Upper lobe of left lung (tissue), 6 donors: ENCODE data around the gene EYA3. TPM values are rescaled to one million over a fixed set of nuclear protein-coding genes. Genes with fewer than 3 reads are reported as not detected.

Experiments used
- ATAC-seq, 2 donors: fragments of 200-7000 bp; cut with Tn5 transposase; one replicate each; pipeline ENCODE4 v1.9.1; 2022; ENCODE audit warnings: mild to moderate bottlenecking in 2 of 2, moderate library complexity in 2 of 2; ENCODE audit not compliant: low FRiP score in 2 of 2
- DNase-seq, 2 donors: peaks; one replicate each; pipeline ENCODE4 v3.0.0-alpha.2; 2019 to 2020
- H3K27ac ChIP-seq, 4 donors: fragments of 200-600 bp; sonication (generic); one replicate each; pipeline ENCODE4 v1.5.1; 2016 to 2019
- H3K27me3 ChIP-seq, 4 donors: fragments of 200-600 bp; sonication (generic); one replicate each; pipeline ENCODE4 v1.5.1; 2017 to 2019
- H3K36me3 ChIP-seq, 4 donors: fragments of 200-600 bp; sonication (generic); one replicate each; pipeline ENCODE4 v1.5.1; 2016 to 2019
- H3K4me1 ChIP-seq, 4 donors: fragments of 200-600 bp; sonication (generic); one replicate each; pipeline ENCODE4 v1.5.1; 2018 to 2019
- H3K4me3 ChIP-seq, 4 donors: fragments of 200-600 bp; sonication (generic); one replicate each; pipeline ENCODE4 v1.5.1; 2017 to 2019; ENCODE audit warnings: mild to moderate bottlenecking in 2 of 4, moderate library complexity in 1 of 4
- H3K9me3 ChIP-seq, 4 donors: fragments of 200-600 bp; sonication (generic); one replicate each; pipeline ENCODE4 v1.5.1; 2018 to 2019
- CTCF ChIP-seq, 6 experiments: fragments of 450-650 bp in 4 of 6; fragments of 200-600 bp in 2 of 6; sonication (generic) in 2 of 6; IDR thresholded peaks; one replicate each; pipeline ENCODE4 v1.5.1; 2016 to 2019; ENCODE audit warnings: antibody characterized with exemption in 6 of 6
- EP300 ChIP-seq, 4 donors: sonication (generic); formaldehyde crosslinking; IDR thresholded peaks; one replicate each; pipeline ENCODE4 v1.5.1; 2017; ENCODE audit warnings: antibody characterized with exemption in 4 of 4, control low read depth in 2 of 4
- POLR2A ChIP-seq, 4 donors: fragments of 450-650 bp; IDR thresholded peaks; one replicate each; pipeline ENCODE4 v1.5.1; 2016 to 2017; ENCODE audit warnings: antibody characterized with exemption in 4 of 4, mild to moderate bottlenecking in 2 of 4
- POLR2AphosphoS5 ChIP-seq, 2 donors: sonication (generic); formaldehyde crosslinking; IDR thresholded peaks; one replicate each; pipeline ENCODE4 v1.5.1; 2017; ENCODE audit warnings: antibody characterized with exemption in 2 of 2
- WGBS, 2 donors: methylation state at CpG; one replicate each; pipeline ENCODE4 v1.1.5; 2017 to 2018; 5-methylcytosine and 5-hydroxymethylcytosine counted together
- total RNA-seq, 6 donors: library from RNA; depleted of rRNA in 4 of 6; stranded (reverse); fragments of >200 nt in 4 of 6; gene quantifications; one replicate each; pipeline versions ENCODE4 v1.1.0 to v1.2.1, GENCODE V29; 2016 to 2021
- donor health status: DM: no; HTN: no; CAD: no; lungs with moderate emphysema.
- donor health status: DM: no; HTN: yes; CAD: no; lungs with severe emphysema.

Gene EYA3
- total RNA-seq, 6 donors from 2014 or later = 15.9 to 23.4 (median 22.0) TPM

GRCh38 chr1:27960762-27961645 is 127.4 kb downstream of the EYA3 start:
- H3K27ac ChIP-seq = peak overlapping the region; percentile 87 to 95 (median 94)
- TF ChIP-seq POLR2A (IDR thresholded peaks at IDR 0.05) (no peak), EP300 (IDR thresholded peaks at IDR 0.05) (no peak), CTCF (IDR thresholded peaks at IDR 0.05) (no peak), POLR2AphosphoS5 (IDR thresholded peaks at IDR 0.05) (no peak)
- 58 to 59% methylated on average over 12 to 13 of the region's 13 CpGs for WGBS, 2 donors
- H3K27me3 ChIP-seq = no peaks in the 10 kb centered on the region
- no peak for DNase-seq
- H3K4me3 ChIP-seq = peak overlapping the region; percentile 79 to 87 (median 81)
- H3K9me3 ChIP-seq = no peaks in the 10 kb centered on the region
- peaks cover 18 to 33% (median 24%) of the 10 kb centered on the region in 4 donors for H3K4me1 ChIP-seq
- no peak for ATAC-seq
- H3K36me3 ChIP-seq = peaks cover 2 to 27% (median 17%) of the 10 kb centered on the region in 4 donors

- no peaks in the 10 kb centered on the region for H3K27me3 ChIP-seq
- peak within 1 kb of the TSS; percentile 87 to 95 (median 94) for H3K27ac ChIP-seq
- peak; percentile 21 to 85 (median 73) for TF ChIP-seq CTCF (IDR thresholded peaks at IDR 0.05)
- no peak for TF ChIP-seq EP300 (IDR thresholded peaks at IDR 0.05)
- peak in 3 of 4 donors; percentile 42 to 86 (median 76) for TF ChIP-seq POLR2A (IDR thresholded peaks at IDR 0.05)
- TF ChIP-seq POLR2AphosphoS5 (IDR thresholded peaks at IDR 0.05) = peak; percentile 26 to 51
- DNase-seq (peak; percentile 90 to 97), ATAC-seq (peak; percentile 95 to 97)
- H3K4me3 ChIP-seq = peak within 1 kb of the TSS; percentile 79 to 87 (median 81)
- H3K36me3 ChIP-seq = peaks cover 2 to 17% (median 10%) of the 10 kb centered on the region in 4 donors
- peaks cover 18 to 33% (median 24%) of the 10 kb centered on the region in 4 donors for H3K4me1 ChIP-seq
- WGBS, 2 donors = 6 to 12% methylated on average over 13 to 17 of the region's 68 CpGs
- H3K9me3 ChIP-seq = no peaks in the 10 kb centered on the region
Observed at GRCh38 chr1:27959792-27960603, 128.4 kb downstream of the EYA3 start, which contains the start of gene XKR8. XKR8 (plus strand) TSS chr1:27959973; CDS start chr1:27960070, 97 bp downstream.

DNA sequence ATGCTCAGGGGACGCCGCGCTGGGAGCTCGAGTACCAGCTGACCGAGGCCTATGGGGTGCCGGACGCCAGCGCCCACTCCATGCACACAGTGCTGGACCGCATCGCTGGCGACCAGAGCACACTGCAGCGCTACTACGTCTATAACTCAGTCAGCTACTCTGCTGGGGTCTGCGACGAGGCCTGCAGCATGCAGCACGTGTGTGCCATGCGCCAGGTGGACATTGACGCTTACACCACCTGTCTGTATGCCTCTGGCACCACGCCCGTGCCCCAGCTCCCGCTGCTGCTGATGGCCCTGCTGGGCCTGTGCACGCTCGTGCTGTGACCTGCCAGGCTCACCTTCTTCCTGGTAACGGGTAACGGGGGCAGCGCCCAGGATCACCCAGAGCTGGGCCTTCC is 129.9 kb downstream of the EYA3 start:
- no peaks in the 10 kb centered on the region for H3K27me3 ChIP-seq
- DNase-seq (peak in 1 of 2 donors; percentile 77), ATAC-seq (no peak)
- peaks cover 18 to 33% (median 24%) of the 10 kb centered on the region in 4 donors for H3K4me1 ChIP-seq
- peak overlapping the region in 2 of 4 donors; percentile 95 for H3K27ac ChIP-seq
- no peak for TF ChIP-seq CTCF (IDR thresholded peaks at IDR 0.05)
- TF ChIP-seq POLR2A (IDR thresholded peaks at IDR 0.05) = no peak
- no peak for TF ChIP-seq EP300 (IDR thresholded peaks at IDR 0.05)
- no peak for TF ChIP-seq POLR2AphosphoS5 (IDR thresholded peaks at IDR 0.05)
- no peaks in the 10 kb centered on the region for H3K9me3 ChIP-seq
- peak overlapping the region in 1 of 4 donors; percentile 81 for H3K4me3 ChIP-seq
- H3K36me3 ChIP-seq = peaks cover 0 to 5% (median 4%) of the 10 kb centered on the region in 4 donors
- 97 to 100% methylated on average over 3 to 22 of the region's 26 CpGs for WGBS, 2 donors

DNA sequence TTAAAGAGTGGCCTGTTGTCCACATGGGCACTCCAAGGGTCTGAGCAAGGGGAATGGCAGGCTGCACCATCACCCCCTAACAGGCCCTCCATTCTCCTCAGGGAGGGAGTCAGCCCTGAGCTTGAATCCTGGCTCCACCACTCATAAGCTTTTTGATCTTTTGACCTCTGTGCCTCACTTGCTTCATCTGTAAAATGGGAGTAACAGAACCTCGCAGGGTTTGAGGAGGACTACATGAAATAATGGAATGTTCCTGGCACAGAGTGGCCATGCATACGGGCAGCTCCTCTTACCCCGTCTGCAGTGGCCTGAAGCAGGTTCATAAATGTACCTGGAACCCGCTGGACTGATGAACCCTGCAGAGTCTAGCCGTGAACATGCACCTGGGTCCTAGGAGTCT is 130.8 kb downstream of the EYA3 start:
- no peaks in the 10 kb centered on the region for H3K36me3 ChIP-seq
- TF ChIP-seq CTCF (IDR thresholded peaks at IDR 0.05) = no peak
- no peak overlapping the region for H3K27ac ChIP-seq
- DNase-seq (no peak), ATAC-seq (no peak)
- peaks cover 18 to 33% (median 24%) of the 10 kb centered on the region in 4 donors for H3K4me1 ChIP-seq
- no peaks in the 10 kb centered on the region for H3K27me3 ChIP-seq
- WGBS, 2 donors = 86 to 98% methylated on average over 5 of the region's 5 CpGs
- H3K4me3 ChIP-seq = no peak overlapping the region
- no peaks in the 10 kb centered on the region for H3K9me3 ChIP-seq
